Brain microvascular endothelial cell (primary cell): Measurements from ENCODE around the gene SUMO1.

ENCODE experiments used
- DNase-seq: peaks from one replicate; pipeline ENCODE4 v3.0.0-alpha.2; 2020
- H3K27ac ChIP-seq: fragments of 250-450 bp; sonication (Bioruptor Pico); 2 replicates; pipeline ENCODE4 v1.5.1; 2020; ENCODE audit warnings: mild to moderate bottlenecking, moderate library complexity
- H3K27me3 ChIP-seq: fragments of 250-450 bp; sonication (Bioruptor Pico); replicated peaks from 2 replicates; pipeline ENCODE4 v1.5.1; 2020; ENCODE audit warnings: mild to moderate bottlenecking
- H3K36me3 ChIP-seq: fragments of 250-450 bp; sonication (Bioruptor Pico); replicated peaks from 2 replicates; pipeline ENCODE4 v1.5.1; 2020; ENCODE audit warnings: mild to moderate bottlenecking
- H3K4me3 ChIP-seq: 2 replicates; pipeline ENCODE4 v1.5.1; 2011; ENCODE audit warnings: low read depth, mild to moderate bottlenecking, control low read depth, low read length, moderate library complexity
- in situ Hi-C: cut with HindIII; loops from 2 replicates; pipeline ENCODE4 v1.10.0; 2017; ENCODE audit warnings: low sequenced_read_pairs, low pct_ligation_motif_present
- TF ChIP-seq, protein P1 (sequence below): IDR thresholded peaks from 2 replicates; pipeline ENCODE4 v1.5.1; 2011; ENCODE audit warnings: low read depth, mild to moderate bottlenecking, moderate library complexity, low read length, control low read depth, inconsistent platforms; ENCODE audit errors: missing control alignments

SUMO1 gene

DNA sequence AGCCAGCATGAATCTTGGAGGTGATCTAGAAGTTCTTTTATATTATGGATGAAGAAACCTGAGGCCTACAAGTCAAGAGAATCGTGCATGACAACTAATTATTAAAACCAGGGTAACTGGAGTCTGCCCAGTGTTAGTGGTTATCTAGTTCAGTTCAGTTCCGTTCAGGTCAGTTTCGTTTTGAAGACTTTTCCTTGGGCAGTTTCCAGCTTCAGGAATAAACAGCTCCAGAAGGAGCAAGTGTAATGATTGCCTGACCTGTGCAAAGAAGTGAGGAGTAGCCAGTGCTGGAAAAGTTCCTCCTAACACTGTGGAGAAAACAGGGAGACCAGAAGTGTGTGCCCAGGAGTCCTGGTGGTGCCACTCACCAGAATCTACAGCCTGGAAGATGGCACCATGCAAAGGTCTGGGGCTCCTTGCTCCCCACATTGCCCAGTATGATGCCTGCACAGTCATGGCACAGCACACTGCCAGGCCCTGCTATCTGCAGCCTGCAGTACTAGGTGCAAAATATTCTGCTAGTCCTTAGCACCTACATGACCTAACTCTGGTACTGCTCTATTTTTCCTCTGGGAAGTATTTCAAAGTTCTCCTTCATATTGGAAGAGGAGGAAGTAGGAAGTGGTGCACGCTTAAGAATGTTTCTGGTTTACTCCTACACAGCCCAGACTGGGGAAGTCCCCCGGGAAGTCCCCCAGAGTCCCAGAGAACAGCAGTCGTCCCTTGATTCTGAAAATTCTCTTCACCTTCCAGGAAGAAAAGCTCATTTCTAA is 65.8 kb downstream of the SUMO1 start:
- TF ChIP-seq, protein P1, sequence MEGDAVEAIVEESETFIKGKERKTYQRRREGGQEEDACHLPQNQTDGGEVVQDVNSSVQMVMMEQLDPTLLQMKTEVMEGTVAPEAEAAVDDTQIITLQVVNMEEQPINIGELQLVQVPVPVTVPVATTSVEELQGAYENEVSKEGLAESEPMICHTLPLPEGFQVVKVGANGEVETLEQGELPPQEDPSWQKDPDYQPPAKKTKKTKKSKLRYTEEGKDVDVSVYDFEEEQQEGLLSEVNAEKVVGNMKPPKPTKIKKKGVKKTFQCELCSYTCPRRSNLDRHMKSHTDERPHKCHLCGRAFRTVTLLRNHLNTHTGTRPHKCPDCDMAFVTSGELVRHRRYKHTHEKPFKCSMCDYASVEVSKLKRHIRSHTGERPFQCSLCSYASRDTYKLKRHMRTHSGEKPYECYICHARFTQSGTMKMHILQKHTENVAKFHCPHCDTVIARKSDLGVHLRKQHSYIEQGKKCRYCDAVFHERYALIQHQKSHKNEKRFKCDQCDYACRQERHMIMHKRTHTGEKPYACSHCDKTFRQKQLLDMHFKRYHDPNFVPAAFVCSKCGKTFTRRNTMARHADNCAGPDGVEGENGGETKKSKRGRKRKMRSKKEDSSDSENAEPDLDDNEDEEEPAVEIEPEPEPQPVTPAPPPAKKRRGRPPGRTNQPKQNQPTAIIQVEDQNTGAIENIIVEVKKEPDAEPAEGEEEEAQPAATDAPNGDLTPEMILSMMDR = no peak
- Histone ChIP-seq H3K4me3 (no peak overlapping the region), H3K27me3 (no peaks in the 10 kb centered on the region), H3K27ac (no peak overlapping the region), H3K36me3 (no peaks in the 10 kb centered on the region)
- in situ Hi-C loops = no loop called here
- DNase-seq = no peak

- DNase-seq = no peak
- H3K4me3 ChIP-seq = peak overlapping the region; percentile 46
- no peak overlapping the region for H3K27ac ChIP-seq
- TF ChIP-seq, protein P1 = no peak
- in situ Hi-C loops = no loop called here
- H3K36me3 ChIP-seq = no peaks in the 10 kb centered on the region
- H3K27me3 ChIP-seq = no peaks in the 10 kb centered on the region
Observed at GRCh38 chr2:202171241-202171825, 67.1 kb downstream of the SUMO1 start.

DNA sequence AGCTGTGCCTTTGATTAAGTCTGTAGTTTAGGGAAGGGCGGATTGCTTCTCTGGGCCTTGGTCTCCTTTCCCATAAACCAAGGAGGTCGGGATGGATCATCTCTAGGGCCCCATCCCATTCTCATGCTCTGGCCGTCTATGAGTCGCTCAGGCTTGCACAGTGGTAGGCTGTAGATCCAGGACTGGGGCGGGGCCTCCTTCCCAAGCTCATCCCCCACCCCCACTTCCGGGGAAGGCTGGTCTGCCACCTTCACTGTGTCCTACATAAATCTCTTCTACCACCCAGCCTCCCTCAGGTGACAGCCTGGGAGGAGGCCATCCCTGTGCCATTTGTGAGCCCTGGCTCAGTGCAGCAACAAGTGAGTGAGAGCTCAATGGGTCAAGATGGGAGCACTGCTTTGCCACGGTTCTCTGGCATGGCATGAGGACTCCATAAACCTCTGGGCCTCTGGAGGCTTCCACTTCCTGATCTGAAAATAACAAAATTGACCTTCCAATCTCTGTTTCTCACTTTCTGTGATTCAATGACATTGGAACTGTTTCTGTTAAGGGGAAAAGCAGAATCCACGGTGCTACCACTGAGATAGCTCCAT is 68.5 kb downstream of the SUMO1 start:
- no peak for DNase-seq
- H3K36me3 ChIP-seq = no peaks in the 10 kb centered on the region
- no peak overlapping the region for H3K4me3 ChIP-seq
- in situ Hi-C loops = no loop called here
- no peak overlapping the region for H3K27ac ChIP-seq
- TF ChIP-seq, protein P1 = no peak
- H3K27me3 ChIP-seq = no peaks in the 10 kb centered on the region

DNA sequence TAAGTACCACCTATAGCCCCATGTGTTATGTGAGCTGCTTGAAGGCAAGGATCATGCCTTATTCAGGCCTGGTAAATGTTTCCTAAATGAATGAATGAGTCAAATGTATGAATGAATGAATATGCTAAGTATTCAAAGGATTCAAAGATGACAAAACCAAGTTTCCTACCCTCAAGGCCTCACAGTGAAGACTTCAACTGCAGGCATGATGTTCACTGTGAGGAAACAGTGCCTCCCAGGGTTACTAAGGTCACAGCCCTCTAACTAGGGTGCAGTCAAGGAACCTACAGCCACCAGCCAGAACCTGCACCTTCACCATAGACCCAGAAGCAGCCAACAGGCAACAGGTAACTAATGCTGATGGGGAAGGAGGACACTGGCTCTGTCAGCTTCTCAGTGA is 69.3 kb downstream of the SUMO1 start:
- H3K27me3 ChIP-seq = no peaks in the 10 kb centered on the region
- DNase-seq = no peak
- H3K27ac ChIP-seq = no peak overlapping the region
- H3K36me3 ChIP-seq = no peaks in the 10 kb centered on the region
- TF ChIP-seq, protein P1 = no peak
- H3K4me3 ChIP-seq = no peak overlapping the region
- in situ Hi-C loops = no loop called here

- in situ Hi-C loops = no loop called here
- Histone ChIP-seq H3K36me3 (no peaks in the 10 kb centered on the region), H3K27ac (no peak overlapping the region), H3K4me3 (no peak overlapping the region), H3K27me3 (no peaks in the 10 kb centered on the region)
- no peak for DNase-seq
- TF ChIP-seq, protein P1 = no peak
Observed at GRCh38 chr2:202165945-202166344, 72.5 kb downstream of the SUMO1 start.
